Large intestine (tissue), 3 donors: Measurements from ENCODE around the gene ST3GAL5. TPM values are rescaled to one million over a fixed set of nuclear protein-coding genes. Genes with fewer than 3 reads are reported as not detected.

Experiments used
- DNase-seq, 2 donors: peaks; one replicate each; pipeline versions ENCODE4 v3.0.0 to v3.0.0-alpha.2; 2013
- H3K27ac ChIP-seq: one replicate; pipeline ENCODE4 v1.5.1; 2013; ENCODE audit warnings: low read length
- H3K27me3 ChIP-seq: 2 replicates; pipeline ENCODE4 v1.6.1; 2013; ENCODE audit warnings: low read length; ENCODE audit not compliant: control insufficient read depth, insufficient read depth
- H3K36me3 ChIP-seq: 2 replicates; pipeline ENCODE4 v1.6.1; 2013; ENCODE audit warnings: low read length; ENCODE audit not compliant: control insufficient read depth, insufficient read depth
- H3K4me1 ChIP-seq: one replicate; pipeline ENCODE4 v1.6.1; 2013; ENCODE audit warnings: low read length; ENCODE audit not compliant: control insufficient read depth, insufficient read depth
- H3K4me3 ChIP-seq: one replicate; pipeline ENCODE4 v1.5.1; 2013; ENCODE audit warnings: low read length
- H3K9me3 ChIP-seq: one replicate; pipeline ENCODE4 v1.6.1; 2013; ENCODE audit warnings: mild to moderate bottlenecking, low read depth, low read length, moderate library complexity; ENCODE audit not compliant: control insufficient read depth
- WGBS: methylation state at CpG from one replicate; pipeline ENCODE4 v1.1.5; 2013; ENCODE audit warnings: low lambda C conversion rate; ENCODE audit not compliant: insufficient coverage; 5-methylcytosine and 5-hydroxymethylcytosine counted together
- polyA plus RNA-seq: library from polyadenylated mRNA; unstranded; fragments of 120-200 nt; gene quantifications from one replicate; pipeline ENCODE4 v1.2.1, GENCODE V29; 2013

The ST3GAL5 gene
- polyA plus RNA-seq, 1 donor, result 10.0 TPM

DNA sequence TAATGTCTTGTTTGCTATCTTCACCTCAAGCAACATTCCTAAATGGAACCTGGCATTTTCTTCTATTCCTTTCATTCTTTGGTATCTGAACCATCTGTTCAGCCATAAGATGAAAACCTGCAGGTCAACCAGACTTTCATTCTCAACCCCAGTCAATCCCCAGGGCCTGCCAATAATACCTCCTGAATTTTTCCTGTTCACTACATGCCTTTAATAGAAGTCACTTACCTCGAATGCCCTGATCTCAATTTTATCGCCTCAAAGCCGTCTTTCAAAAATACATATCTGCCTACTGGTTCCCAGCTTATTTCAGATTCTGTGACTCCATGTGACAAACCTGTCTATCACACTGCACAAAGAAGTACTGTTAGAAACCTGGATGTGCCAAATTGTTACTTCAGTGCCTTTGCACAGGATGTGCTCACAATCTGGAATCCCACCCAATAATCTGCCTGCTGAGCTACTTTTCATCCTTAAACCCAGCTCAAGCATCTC, 22.6 kb downstream of the ST3GAL5 start:
- H3K4me1 ChIP-seq, result no peaks in the 10 kb centered on the region
- no peaks in the 10 kb centered on the region for H3K27me3 ChIP-seq
- no CpG with 5 or more reads among the region's 3 CpGs for WGBS
- H3K36me3 ChIP-seq, result peaks cover 2% of the 10 kb centered on the region
- DNase-seq, result no peak
- H3K4me3 ChIP-seq, result no peak overlapping the region
- H3K9me3 ChIP-seq, result no peaks in the 10 kb centered on the region
- H3K27ac ChIP-seq, result no peak overlapping the region

DNA sequence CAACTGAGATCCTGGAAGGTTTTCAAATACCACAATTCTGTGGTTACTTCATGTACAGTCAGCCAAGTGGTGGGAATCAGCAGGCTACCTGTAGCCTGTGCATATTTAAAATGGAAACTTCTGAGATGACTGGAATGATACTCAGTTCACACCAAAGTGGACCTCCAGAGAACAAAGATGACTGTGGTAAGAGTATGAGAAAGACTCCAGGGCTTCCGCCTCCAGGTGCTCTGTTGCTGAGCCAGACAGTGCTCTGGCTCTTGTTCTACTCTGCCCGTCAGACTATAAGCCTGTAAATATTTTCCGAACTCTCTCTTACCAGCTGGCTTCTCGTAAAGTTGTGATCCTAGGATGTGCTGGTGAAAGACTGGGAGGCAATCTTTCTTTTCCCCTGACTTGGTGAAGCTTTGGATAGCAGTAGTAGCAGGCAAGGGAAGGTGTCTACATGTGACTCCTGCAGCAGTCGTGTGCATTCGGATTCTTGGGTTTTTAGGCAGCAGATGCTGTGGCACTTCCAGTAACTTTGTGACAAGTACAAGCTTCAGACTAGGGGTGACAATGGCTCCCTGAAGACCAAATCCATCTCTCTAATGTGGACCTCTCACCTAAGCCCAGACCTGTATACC, 23.1 kb downstream of the ST3GAL5 start:
- Histone ChIP-seq H3K9me3 (no peaks in the 10 kb centered on the region), H3K4me3 (no peak overlapping the region), H3K4me1 (no peaks in the 10 kb centered on the region), H3K27ac (no peak overlapping the region), H3K27me3 (no peaks in the 10 kb centered on the region), H3K36me3 (peaks cover 2% of the 10 kb centered on the region)
- DNase-seq, result no peak
- 82% methylated on average over 2 of the region's 6 CpGs for WGBS

DNA sequence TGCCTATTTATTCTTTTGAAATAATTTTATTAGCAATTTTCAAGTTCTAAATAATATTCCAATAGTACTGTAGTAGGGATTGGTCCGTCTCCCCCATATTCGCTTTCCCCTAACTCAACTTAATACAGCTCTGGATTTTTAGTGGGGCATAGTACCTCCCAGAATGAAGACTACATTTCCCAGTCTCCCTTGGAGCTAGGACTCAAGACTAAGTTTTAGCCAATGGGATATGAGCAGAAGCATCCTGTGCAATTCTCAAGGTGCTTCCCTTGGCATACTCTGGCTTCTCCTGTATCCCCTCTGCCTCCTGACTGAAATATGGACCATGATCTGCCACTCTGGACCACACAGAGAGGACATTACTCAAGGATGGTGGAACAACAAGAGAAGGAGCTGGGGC, 24.1 kb downstream of the ST3GAL5 start:
- H3K4me1 ChIP-seq, result no peaks in the 10 kb centered on the region
- peaks cover 2% of the 10 kb centered on the region for H3K36me3 ChIP-seq
- no peak for DNase-seq
- no peak overlapping the region for H3K27ac ChIP-seq
- H3K9me3 ChIP-seq, result no peaks in the 10 kb centered on the region
- WGBS, result no CpG with 5 or more reads among the region's 2 CpGs
- no peak overlapping the region for H3K4me3 ChIP-seq
- H3K27me3 ChIP-seq, result no peaks in the 10 kb centered on the region

DNA sequence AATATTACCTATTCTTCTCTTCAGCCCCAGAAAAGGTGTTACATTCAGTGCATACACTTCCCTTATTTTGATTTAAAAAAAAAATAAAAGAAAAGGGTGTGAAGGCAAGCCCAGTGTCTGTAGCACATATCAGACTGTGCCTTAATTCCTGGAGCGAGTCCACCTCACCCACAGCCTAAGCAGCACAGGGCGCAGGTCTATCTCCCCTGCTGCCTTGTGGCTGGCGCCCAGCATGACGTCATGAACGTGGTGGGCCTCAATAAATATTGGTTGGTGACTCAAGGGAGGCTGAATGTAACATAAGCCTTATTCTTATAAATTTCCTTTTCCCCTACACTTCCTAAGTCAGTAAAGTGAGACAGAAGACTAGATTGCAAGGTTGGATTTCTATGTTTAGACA, 26.4 kb downstream of the ST3GAL5 start:
- no peak overlapping the region for H3K27ac ChIP-seq
- H3K4me1 ChIP-seq, result no peaks in the 10 kb centered on the region
- no peaks in the 10 kb centered on the region for H3K27me3 ChIP-seq
- H3K36me3 ChIP-seq, result peaks cover 2% of the 10 kb centered on the region
- no CpG with 5 or more reads among the region's 5 CpGs for WGBS
- DNase-seq, result no peak
- H3K9me3 ChIP-seq, result no peaks in the 10 kb centered on the region
- no peak overlapping the region for H3K4me3 ChIP-seq

DNA sequence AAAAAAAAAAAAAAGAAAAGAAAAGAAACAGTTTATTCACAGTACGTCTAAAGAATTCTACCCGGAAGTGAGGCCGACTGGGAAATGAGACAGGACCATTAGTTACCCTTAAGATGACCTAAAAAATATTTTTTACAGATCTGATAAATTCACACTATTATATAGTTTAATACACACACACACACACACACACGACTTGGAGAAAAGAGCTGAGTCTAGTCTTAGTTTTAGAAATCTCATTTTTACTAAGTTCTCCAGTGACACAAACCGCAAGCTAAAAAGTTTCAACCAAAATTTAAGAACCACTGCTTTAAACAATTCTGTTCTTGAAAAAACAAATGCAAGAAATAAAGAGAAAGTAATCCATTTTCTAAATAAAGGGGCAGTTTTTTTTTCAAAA, 27.1 kb downstream of the ST3GAL5 start:
- Histone ChIP-seq H3K9me3 (no peaks in the 10 kb centered on the region), H3K27me3 (no peaks in the 10 kb centered on the region), H3K4me1 (no peaks in the 10 kb centered on the region), H3K4me3 (no peak overlapping the region), H3K27ac (no peak overlapping the region), H3K36me3 (peaks cover 2% of the 10 kb centered on the region)
- WGBS, result 100% methylated on average over 1 of the region's 5 CpGs
- no peak for DNase-seq

DNA sequence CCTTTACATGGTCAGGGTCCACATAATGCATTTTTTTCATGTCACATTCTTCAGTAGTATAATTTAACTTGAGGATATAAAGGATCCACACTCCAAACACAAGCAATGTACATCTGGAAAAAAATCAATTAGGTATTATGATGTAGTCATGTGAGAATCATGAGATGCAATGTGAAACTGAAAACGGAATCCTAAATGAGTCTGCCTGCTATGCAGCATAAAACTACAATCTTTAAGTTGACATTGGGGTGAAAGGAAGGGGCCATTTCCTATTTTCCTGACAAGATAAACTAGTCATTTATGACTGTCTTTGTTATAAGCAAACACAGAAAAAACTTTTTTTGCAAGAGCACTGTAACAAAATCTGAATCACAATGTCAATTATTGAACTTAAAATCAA, 27.6 kb downstream of the ST3GAL5 start:
- Histone ChIP-seq H3K36me3 (peaks cover 2% of the 10 kb centered on the region), H3K9me3 (no peaks in the 10 kb centered on the region), H3K4me1 (no peaks in the 10 kb centered on the region), H3K27ac (no peak overlapping the region), H3K27me3 (no peaks in the 10 kb centered on the region), H3K4me3 (no peak overlapping the region)
- DNase-seq, result peak; percentile 41 to 83
- no CpG with 5 or more reads among the region's 1 CpG for WGBS

DNA sequence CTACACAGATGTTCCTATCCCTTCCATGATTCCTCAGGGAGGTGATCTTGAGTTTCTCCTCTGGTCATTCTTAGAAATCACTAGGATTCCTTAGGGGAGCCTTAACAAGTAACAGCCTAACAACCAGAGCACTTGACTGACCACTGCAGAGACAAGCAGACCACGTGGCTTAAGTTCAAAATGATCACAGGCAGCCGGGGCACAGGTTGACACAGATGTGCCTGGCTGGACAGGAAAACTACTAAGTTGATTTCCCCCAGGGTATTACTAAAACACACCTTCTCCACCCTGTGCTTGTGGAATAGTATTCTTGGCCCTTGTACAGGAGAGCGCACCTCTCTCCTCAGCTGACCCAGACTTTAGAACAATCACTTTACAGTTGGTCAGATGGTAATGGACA, 29.9 kb downstream of the ST3GAL5 start:
- Histone ChIP-seq H3K27ac (no peak overlapping the region), H3K9me3 (no peaks in the 10 kb centered on the region), H3K4me1 (no peaks in the 10 kb centered on the region), H3K36me3 (peaks cover 2% of the 10 kb centered on the region), H3K4me3 (no peak overlapping the region), H3K27me3 (no peaks in the 10 kb centered on the region)
- WGBS, result no CpG with 5 or more reads among the region's 3 CpGs
- DNase-seq, result no peak

DNA sequence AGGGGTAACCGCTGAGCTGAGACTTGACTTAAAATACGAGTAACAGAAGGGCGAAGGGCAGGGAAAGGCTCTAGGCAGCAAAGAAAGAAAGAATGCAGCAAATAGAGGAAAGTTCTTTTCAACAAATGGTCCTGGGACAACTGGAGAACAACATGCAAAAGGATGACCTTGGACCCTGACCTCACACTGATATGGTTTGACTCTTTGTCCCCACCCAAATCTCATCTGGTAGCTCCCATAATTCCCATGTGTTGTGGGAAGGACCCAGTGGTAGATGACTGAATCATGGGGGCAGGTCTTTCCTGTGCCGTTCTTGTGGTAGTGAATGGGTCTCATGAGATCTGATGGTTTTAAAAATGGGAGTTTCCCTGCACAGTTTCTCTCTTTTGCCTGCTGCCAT, 33.9 kb downstream of the ST3GAL5 start:
- 100% methylated on average over 2 of the region's 4 CpGs for WGBS
- no peaks in the 10 kb centered on the region for H3K27me3 ChIP-seq
- no peaks in the 10 kb centered on the region for H3K36me3 ChIP-seq
- H3K27ac ChIP-seq, result no peak overlapping the region
- H3K4me3 ChIP-seq, result no peak overlapping the region
- peaks cover 4% of the 10 kb centered on the region for H3K4me1 ChIP-seq
- DNase-seq, result no peak
- no peaks in the 10 kb centered on the region for H3K9me3 ChIP-seq

DNA sequence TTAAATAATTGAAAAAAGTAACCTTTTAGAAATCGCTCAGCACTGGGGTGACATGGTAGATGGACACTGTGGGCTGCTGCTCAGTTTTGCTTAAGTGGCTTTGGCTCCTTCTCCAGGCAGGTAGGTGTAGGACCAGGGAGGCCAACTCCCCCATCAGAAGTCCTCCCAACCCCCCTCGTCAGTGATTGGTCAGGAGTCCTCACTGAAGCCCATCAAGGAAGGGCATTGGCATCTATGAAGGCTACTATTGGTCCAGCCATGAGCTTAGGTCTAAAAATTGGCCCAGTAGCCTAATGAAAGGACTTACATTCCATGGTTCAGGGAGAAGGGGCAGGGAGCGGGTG, 34.7 kb downstream of the ST3GAL5 start:
- no peak overlapping the region for H3K4me3 ChIP-seq
- peaks cover 4% of the 10 kb centered on the region for H3K4me1 ChIP-seq
- peak overlapping the region; percentile 54 for H3K27ac ChIP-seq
- WGBS, result no CpG with 5 or more reads among the region's 3 CpGs
- H3K36me3 ChIP-seq, result no peaks in the 10 kb centered on the region
- no peaks in the 10 kb centered on the region for H3K9me3 ChIP-seq
- no peaks in the 10 kb centered on the region for H3K27me3 ChIP-seq
- DNase-seq, result no peak

DNA sequence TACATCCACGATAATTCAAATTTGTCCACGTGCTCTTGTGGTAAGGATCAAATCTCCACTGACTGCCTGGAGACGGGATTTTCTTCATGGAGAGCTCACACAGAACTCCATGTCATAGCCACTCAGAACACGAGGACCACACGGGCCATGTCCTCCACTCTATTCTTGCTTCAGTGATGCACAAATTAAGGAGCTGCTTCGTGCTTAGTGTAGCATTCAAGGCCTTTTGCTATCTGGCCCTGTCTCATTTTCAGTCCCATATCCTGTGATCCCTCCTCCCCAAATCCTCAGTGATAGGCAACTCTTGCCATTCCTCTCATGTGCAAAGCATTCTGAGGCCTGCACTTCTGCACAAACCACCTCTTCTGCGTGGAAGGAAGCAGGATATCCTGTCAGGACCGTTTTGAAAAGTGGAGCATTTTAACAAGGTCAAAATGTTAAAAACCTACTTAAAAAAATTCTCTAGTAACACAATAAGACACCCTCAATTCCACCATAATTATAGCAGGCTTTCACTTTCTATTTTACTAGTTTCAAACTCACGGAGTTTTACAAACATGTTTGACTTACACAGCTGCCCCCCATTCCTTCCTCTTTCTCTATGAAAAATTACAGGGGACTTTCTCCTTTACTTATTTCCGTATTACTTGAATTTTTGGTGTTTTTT, 35.2 kb downstream of the ST3GAL5 start:
- Histone ChIP-seq H3K9me3 (no peaks in the 10 kb centered on the region), H3K4me3 (no peak overlapping the region), H3K4me1 (peaks cover 4% of the 10 kb centered on the region), H3K36me3 (no peaks in the 10 kb centered on the region), H3K27me3 (no peaks in the 10 kb centered on the region), H3K27ac (peak overlapping the region; percentile 54)
- 61% methylated on average over 3 of the region's 10 CpGs for WGBS
- peak in 1 of 2 donors; percentile 21 for DNase-seq
